ENCODE data around the gene ZFP36L1.

The ZFP36L1 gene

GRCh38 chr14:68787092-68787992 is 5.5 kb downstream of the ZFP36L1 start:
- DNase-seq (ENCODE audit: insufficient read length, low spot score) (no peak), FAIRE-seq (no peak)
- TF ChIP-seq POLR2AphosphoS5 (IDR thresholded peaks at IDR 0.05; ENCODE audit: low read depth, low read length) (peak; percentile 5), PAX5 (IDR thresholded peaks at IDR 0.05; ENCODE audit: insufficient read depth, low read length, severe bottlenecking) (no peak), POU2F2 (IDR thresholded peaks at IDR 0.05; ENCODE audit: low read depth, low read length) (0 out of 2 replicates have a peak, but pooled peaks have one; percentile 6), POLR2A (IDR thresholded peaks at IDR 0.05; ENCODE audit: low read depth, low read length) (no peak; the same call in 1 of the 2 replicates), SPI1 (IDR thresholded peaks at IDR 0.05; ENCODE audit: low read depth, low read length) (no peak)

- TF ChIP-seq POLR2A (IDR thresholded peaks at IDR 0.05; ENCODE audit: low read depth, low read length) = no peak; the same call in 1 of the 2 replicates
- TF ChIP-seq TAF1 (IDR thresholded peaks at IDR 0.05; ENCODE audit: low read depth, low read length) = no peak
- peak; percentile 80 for TF ChIP-seq SPI1 (IDR thresholded peaks at IDR 0.05; ENCODE audit: low read depth, low read length)
- no peak for TF ChIP-seq PAX5 (IDR thresholded peaks at IDR 0.05; ENCODE audit: insufficient read depth, low read length, severe bottlenecking)
- peak; percentile 68 for TF ChIP-seq POLR2AphosphoS5 (IDR thresholded peaks at IDR 0.05; ENCODE audit: low read depth, low read length)
- TF ChIP-seq POU2F2 (IDR thresholded peaks at IDR 0.05; ENCODE audit: low read depth, low read length) = peak; percentile 72; the same call in 1 of the 2 replicates
- no peak for DNase-seq (ENCODE audit: insufficient read length, low spot score)
- peak; percentile 76 for FAIRE-seq
These were observed 6.3 kb downstream of the ZFP36L1 start for GRCh38 chr14:68786491-68787091.

GRCh38 chr14:68785534-68786490 is 7.1 kb downstream of the ZFP36L1 start:
- no peak for FAIRE-seq
- no peak for DNase-seq (ENCODE audit: insufficient read length, low spot score)
- TF ChIP-seq POLR2AphosphoS5 (IDR thresholded peaks at IDR 0.05; ENCODE audit: low read depth, low read length) = no peak
- no peak for TF ChIP-seq PAX5 (IDR thresholded peaks at IDR 0.05; ENCODE audit: insufficient read depth, low read length, severe bottlenecking)
- TF ChIP-seq POU2F2 (IDR thresholded peaks at IDR 0.05; ENCODE audit: low read depth, low read length) = no peak; the same call in 1 of the 2 replicates
- no peak for TF ChIP-seq POLR2A (IDR thresholded peaks at IDR 0.05; ENCODE audit: low read depth, low read length)
- no peak for TF ChIP-seq SPI1 (IDR thresholded peaks at IDR 0.05; ENCODE audit: low read depth, low read length)
- no peak for TF ChIP-seq TAF1 (IDR thresholded peaks at IDR 0.05; ENCODE audit: low read depth, low read length)

- TF ChIP-seq POLR2A (IDR thresholded peaks at IDR 0.05; ENCODE audit: low read depth, low read length) (no peak), POU2F2 (IDR thresholded peaks at IDR 0.05; ENCODE audit: low read depth, low read length) (no peak), POLR2AphosphoS5 (IDR thresholded peaks at IDR 0.05; ENCODE audit: low read depth, low read length) (no peak), TAF1 (IDR thresholded peaks at IDR 0.05; ENCODE audit: low read depth, low read length) (no peak), SPI1 (IDR thresholded peaks at IDR 0.05; ENCODE audit: low read depth, low read length) (no peak), PAX5 (IDR thresholded peaks at IDR 0.05; ENCODE audit: insufficient read depth, low read length, severe bottlenecking) (no peak)
- DNase-seq (ENCODE audit: insufficient read length, low spot score) (no peak), FAIRE-seq (no peak)
These were observed 7.8 kb downstream of the ZFP36L1 start for GRCh38 chr14:68784978-68785533.

GRCh38 chr14:68784226-68784910 is 8.5 kb downstream of the ZFP36L1 start:
- TF ChIP-seq POLR2A (IDR thresholded peaks at IDR 0.05; ENCODE audit: low read depth, low read length) (no peak), PAX5 (IDR thresholded peaks at IDR 0.05; ENCODE audit: insufficient read depth, low read length, severe bottlenecking) (no peak), TAF1 (IDR thresholded peaks at IDR 0.05; ENCODE audit: low read depth, low read length) (no peak), POU2F2 (IDR thresholded peaks at IDR 0.05; ENCODE audit: low read depth, low read length) (no peak), SPI1 (IDR thresholded peaks at IDR 0.05; ENCODE audit: low read depth, low read length) (no peak), POLR2AphosphoS5 (IDR thresholded peaks at IDR 0.05; ENCODE audit: low read depth, low read length) (no peak)
- DNase-seq (ENCODE audit: insufficient read length, low spot score) (no peak), FAIRE-seq (no peak)

- FAIRE-seq = no peak
- DNase-seq (ENCODE audit: insufficient read length, low spot score) = no peak
- TF ChIP-seq POLR2A (IDR thresholded peaks at IDR 0.05; ENCODE audit: low read depth, low read length) = no peak
- no peak for TF ChIP-seq SPI1 (IDR thresholded peaks at IDR 0.05; ENCODE audit: low read depth, low read length)
- TF ChIP-seq POLR2AphosphoS5 (IDR thresholded peaks at IDR 0.05; ENCODE audit: low read depth, low read length) = no peak
- no peak for TF ChIP-seq PAX5 (IDR thresholded peaks at IDR 0.05; ENCODE audit: insufficient read depth, low read length, severe bottlenecking)
- no peak for TF ChIP-seq TAF1 (IDR thresholded peaks at IDR 0.05; ENCODE audit: low read depth, low read length)
- no peak for TF ChIP-seq POU2F2 (IDR thresholded peaks at IDR 0.05; ENCODE audit: low read depth, low read length)
These were observed 9.2 kb downstream of the ZFP36L1 start for GRCh38 chr14:68783408-68784225.

- no peak for DNase-seq (ENCODE audit: insufficient read length, low spot score)
- no peak for TF ChIP-seq POLR2A (IDR thresholded peaks at IDR 0.05; ENCODE audit: low read depth, low read length)
- TF ChIP-seq SPI1 (IDR thresholded peaks at IDR 0.05; ENCODE audit: low read depth, low read length) = no peak
- TF ChIP-seq POLR2AphosphoS5 (IDR thresholded peaks at IDR 0.05; ENCODE audit: low read depth, low read length) = no peak
- no peak for TF ChIP-seq PAX5 (IDR thresholded peaks at IDR 0.05; ENCODE audit: insufficient read depth, low read length, severe bottlenecking)
- TF ChIP-seq TAF1 (IDR thresholded peaks at IDR 0.05; ENCODE audit: low read depth, low read length) = no peak
- TF ChIP-seq POU2F2 (IDR thresholded peaks at IDR 0.05; ENCODE audit: low read depth, low read length) = no peak
- no peak for FAIRE-seq
These were observed 10.5 kb downstream of the ZFP36L1 start for GRCh38 chr14:68782091-68782981.
